Body of pancreas (tissue), 4 donors: Measurements from ENCODE around the gene NBR1.

ENCODE experiments used
- CTCF ChIP-seq, 7 experiments: fragments of 450-650 bp in 4 of 7; fragments of 200-600 bp in 3 of 7; sonication (generic) in 3 of 7; IDR thresholded peaks; one replicate each; pipeline ENCODE4 v1.5.1; 2016 to 2019; ENCODE audit warnings: antibody characterized with exemption in 7 of 7
- POLR2A ChIP-seq, 3 donors: fragments of 450-650 bp; IDR thresholded peaks; one replicate each; pipeline ENCODE4 v1.6.1; 2016; ENCODE audit warnings: antibody characterized with exemption in 3 of 3, mild to moderate bottlenecking in 2 of 3

- no peak for TF ChIP-seq CTCF (IDR thresholded peaks at IDR 0.05)
- peak in 2 of 3 donors; percentile 85 to 87 for TF ChIP-seq POLR2A (IDR thresholded peaks at IDR 0.05)
Observed at GRCh38 chr17:43125133-43125966, 45.7 kb upstream of the NBR1 start, which contains the start of gene BRCA1.
